ENCODE results near the gene ZNF414. TPM values are rescaled to one million over a fixed set of nuclear protein-coding genes. Genes with fewer than 3 reads are reported as not detected.

ZNF414 gene
- total and polyA plus RNA-seq, 10 of the 15 experiments (the other 5 are each of a cell fraction or from before 2014, with no cell fraction given), result 0.16 to 23.7 (median 5.3) TPM; not detected in 1

DNA sequence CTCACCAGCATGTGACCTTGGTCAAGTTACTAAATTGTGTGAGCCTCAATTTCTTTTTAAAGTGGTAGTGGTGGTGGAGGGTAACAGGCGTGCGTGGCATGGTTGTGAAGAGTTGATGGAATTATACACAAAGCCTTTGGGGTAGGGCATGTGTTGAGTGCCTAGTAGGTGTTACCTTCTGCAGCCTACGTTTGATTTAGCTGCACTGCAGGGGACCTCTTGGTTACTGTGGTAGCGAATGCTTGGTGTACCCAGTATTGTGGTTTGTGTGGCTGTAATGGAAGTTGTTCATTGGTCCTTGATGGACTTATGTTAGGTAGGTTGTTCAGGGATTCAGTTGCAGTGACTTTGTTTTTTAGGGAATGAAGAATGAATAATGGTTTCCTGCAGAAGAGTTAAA, 36.1 kb downstream of the ZNF414 start:
- Histone ChIP-seq H3K4me3 (no peak overlapping the region), H3K36me3 (ENCODE audit: control insufficient read depth in 2 of 2, insufficient read depth in 2 of 2, low read length in 1 of 2) (peaks cover 37 to 44% of the 10 kb centered on the region in 2 experiments), H3K27ac (ENCODE audit: control insufficient read depth, insufficient read depth) (no peak overlapping the region), H3K27me3 (replicated peaks in 1 of 2; ENCODE audit: control insufficient read depth in 2 of 2, insufficient read depth in 2 of 2, low read length in 1 of 2) (no peaks in the 10 kb centered on the region), H3K9ac (ENCODE audit: control insufficient read depth, insufficient read depth, low read length) (no peak overlapping the region), H2AFZ (ENCODE audit: control insufficient read depth, low read depth, low read length) (no peak overlapping the region), H3K4me1 (ENCODE audit: control insufficient read depth, insufficient read depth, low read length) (peaks cover 21% of the 10 kb centered on the region; the same call in 1 of the 2 replicates), H3K79me2 (ENCODE audit: control insufficient read depth, insufficient read depth, low read length) (peaks cover 41% of the 10 kb centered on the region), H3K9me3 (replicated peaks; ENCODE audit: control insufficient read depth, insufficient read depth, low read length) (no peaks in the 10 kb centered on the region), H4K20me1 (ENCODE audit: control insufficient read depth, insufficient read depth) (peaks cover 10% of the 10 kb centered on the region), H3K4me2 (ENCODE audit: control insufficient read depth, insufficient read depth) (no peak overlapping the region)
- ChIA-PET CTCF (interaction anchor here (1.1 kb wide), 1 partner anchor 9 kb away, joined by 3 read pairs; no protein-coding TSS in a partner anchor), RAD21 (ENCODE audit: unreplicated experiment) (no interaction called here), POLR2A (interaction anchor here (0.7 kb wide), 1 partner anchor 33 kb away, joined by 3 read pairs; the partner anchor contains the start of gene HNRNPM), SMC1A (ENCODE audit: uncharacterized antibody, unreplicated experiment) (no interaction called here)
- in situ Hi-C loops (cut with MboI), result no loop called here
- ATAC-seq, result no peak
- intact Hi-C loops (cut with micrococcal nuclease; ENCODE audit: unreplicated experiment), result no loop called here
- no peak for TF ChIP-seq SIX5 (IDR thresholded peaks at IDR 0.05; ENCODE audit: low read depth, low read length, severe bottlenecking)
- TF ChIP-seq MTA3 (IDR thresholded peaks at IDR 0.05; ENCODE audit: borderline replicate concordance, low read length), result no peak
- BruUV-seq (replicated peaks), result no TSS peak
- no peak for DNase-seq (ENCODE audit: low read depth, low spot score)
- WGBS (ENCODE audit: insufficient coverage, insufficient replicate concordance, low lambda C conversion rate, missing lambda C conversion rate), result 83% methylated on average over 4 of the region's 4 CpGs
- no peak for FAIRE-seq

DNA sequence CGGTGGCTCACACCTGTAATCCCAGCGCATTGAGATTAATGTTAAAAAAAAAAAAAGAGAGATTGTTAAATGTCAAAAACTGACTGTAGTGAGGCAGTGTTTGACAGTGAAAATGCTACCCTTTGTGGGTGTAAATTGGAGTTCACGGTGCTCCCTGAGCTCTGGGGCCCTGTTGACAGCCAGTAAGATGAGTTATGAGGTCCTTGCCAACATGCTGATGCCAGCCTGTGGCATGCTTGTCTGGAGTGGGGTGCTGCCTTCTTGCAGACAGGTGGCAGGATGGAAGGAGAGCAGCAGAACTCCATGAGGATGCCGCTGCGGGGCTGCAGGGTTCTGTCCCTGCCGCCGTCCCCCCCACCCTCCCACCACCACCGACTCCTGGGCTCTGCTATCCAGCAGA, 37.4 kb downstream of the ZNF414 start:
- Histone ChIP-seq H4K20me1 (ENCODE audit: control insufficient read depth, insufficient read depth) (peaks cover 10% of the 10 kb centered on the region), H3K4me1 (ENCODE audit: control insufficient read depth, insufficient read depth, low read length) (peaks cover 31% of the 10 kb centered on the region)
- in situ Hi-C loops (cut with MboI), result no loop called here

More for the DNA sequence above, 37.4 kb downstream of the ZNF414 start:
- Histone ChIP-seq H3K4me3 (no peak overlapping the region), H3K79me2 (ENCODE audit: control insufficient read depth, insufficient read depth, low read length) (peaks cover 39% of the 10 kb centered on the region), H3K36me3 (ENCODE audit: control insufficient read depth in 2 of 2, insufficient read depth in 2 of 2, low read length in 1 of 2) (peaks cover 34 to 39% of the 10 kb centered on the region in 2 experiments), H3K9ac (ENCODE audit: control insufficient read depth, insufficient read depth, low read length) (no peak overlapping the region), H3K9me3 (replicated peaks; ENCODE audit: control insufficient read depth, insufficient read depth, low read length) (no peaks in the 10 kb centered on the region), H2AFZ (ENCODE audit: control insufficient read depth, low read depth, low read length) (no peak overlapping the region), H3K27ac (ENCODE audit: control insufficient read depth, insufficient read depth) (no peak overlapping the region), H3K4me2 (ENCODE audit: control insufficient read depth, insufficient read depth) (no peak overlapping the region), H3K27me3 (replicated peaks in 1 of 2; ENCODE audit: control insufficient read depth in 2 of 2, insufficient read depth in 2 of 2, low read length in 1 of 2) (no peaks in the 10 kb centered on the region)
- BruUV-seq (replicated peaks), result no TSS peak
- ChIA-PET SMC1A (ENCODE audit: uncharacterized antibody, unreplicated experiment) (interaction anchor here (0.7 to 1.0 kb wide), 2 partner anchors 29 to 145 kb away, joined by 3 read pairs; no protein-coding TSS in a partner anchor), RAD21 (ENCODE audit: unreplicated experiment) (interaction anchor here (1.3 kb wide), 1 partner anchor 64 kb away, joined by 4 read pairs; the partner anchor contains the start of gene MARCHF2), POLR2A (no interaction called here), CTCF (no interaction called here)
- TF ChIP-seq RBBP5 (conservative IDR thresholded peaks at IDR 0.05), result no peak
- no peak for FAIRE-seq
- no peak for DNase-seq (ENCODE audit: low read depth, low spot score)
- intact Hi-C loops (cut with micrococcal nuclease; ENCODE audit: unreplicated experiment), result no loop called here
- ATAC-seq, result no peak
- 87% methylated on average over 5 of the region's 8 CpGs for WGBS (ENCODE audit: insufficient coverage, insufficient replicate concordance, low lambda C conversion rate, missing lambda C conversion rate)

Data from GM12878 (cell line).